HG03439 (cell line): ENCODE data around the gene SPON1.
A peak's percentile ranks its signal among the peaks of the same experiment; 100 is the strongest.
"Not testable (repeated sequence)": the region's sequence is repeated elsewhere in the genome, so short reads cannot be mapped to it uniquely, and the experiment has no call there.

ENCODE experiments used
- ATAC-seq: cut with Tn5 transposase; IDR thresholded peaks from one replicate; pipeline ENCODE4 v1.9.1; 2021; ENCODE audit warnings: mild to moderate bottlenecking, moderate library complexity; ENCODE audit not compliant: unreplicated experiment

SPON1 gene

DNA sequence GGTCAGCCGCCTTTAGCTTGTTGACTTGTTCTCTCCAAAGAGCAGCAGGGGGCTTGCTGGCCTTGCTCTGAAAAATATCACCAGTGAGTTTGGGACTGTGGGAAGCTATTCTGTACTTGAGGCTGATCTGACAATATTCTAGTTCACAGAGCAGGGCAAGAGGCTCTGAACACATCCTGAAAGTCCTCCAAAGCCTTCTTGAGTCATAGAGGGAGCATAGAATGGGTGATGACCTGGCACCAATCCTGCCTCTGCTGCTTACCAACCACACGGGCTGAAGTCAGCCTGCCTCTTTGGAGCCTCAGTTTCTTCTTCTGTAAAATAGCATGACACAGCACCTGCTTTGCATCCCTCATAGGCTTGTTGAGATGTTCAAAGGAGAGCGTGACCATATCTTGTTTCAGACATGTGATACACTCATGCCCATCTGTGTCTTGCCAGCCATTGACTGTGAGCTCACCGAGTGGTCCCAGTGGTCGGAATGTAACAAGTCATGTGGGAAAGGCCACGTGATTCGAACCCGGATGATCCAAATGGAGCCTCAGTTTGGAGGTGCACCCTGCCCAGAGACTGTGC, 299.8 kb downstream of the SPON1 start:
- ATAC-seq: no peak

DNA sequence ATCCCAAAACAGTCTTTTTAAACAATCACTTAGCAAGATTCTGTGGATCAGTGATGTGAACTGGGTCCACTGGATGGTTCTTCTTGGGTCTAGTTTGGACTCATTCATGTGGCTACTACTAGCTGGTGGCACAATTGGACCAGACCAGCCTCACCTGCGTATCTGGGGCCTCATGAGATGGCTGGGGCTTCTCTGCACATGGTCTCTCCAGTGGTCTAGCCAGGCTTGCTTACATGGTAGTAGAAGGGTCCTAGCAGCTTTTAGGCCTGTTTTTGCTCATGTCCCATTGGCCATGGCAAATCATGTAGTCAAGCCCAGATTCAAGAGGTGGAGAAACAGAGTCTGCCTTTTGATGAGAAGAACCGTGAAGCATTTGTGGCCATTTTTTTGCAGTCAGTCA, 302.4 kb downstream of the SPON1 start:
- no peak for ATAC-seq

DNA sequence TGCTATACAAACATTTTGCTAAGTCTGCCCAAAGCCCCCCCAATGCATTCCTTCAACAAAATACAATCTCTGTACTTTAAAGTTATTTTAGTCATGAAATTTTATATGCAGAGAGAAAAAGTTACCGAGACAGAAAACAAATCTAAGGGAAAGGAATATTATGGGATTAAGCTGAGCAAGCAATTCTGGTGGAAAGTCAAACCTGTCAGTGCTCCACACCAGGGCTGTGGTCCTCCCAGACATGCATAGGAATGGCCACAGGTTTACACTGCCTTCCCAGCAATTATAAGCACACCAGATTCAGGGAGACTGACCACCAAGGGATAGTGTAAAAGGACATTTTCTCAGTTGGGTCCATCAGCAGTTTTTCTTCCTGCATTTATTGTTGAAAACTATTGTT, 304.1 kb downstream of the SPON1 start:
- ATAC-seq: no peak

DNA sequence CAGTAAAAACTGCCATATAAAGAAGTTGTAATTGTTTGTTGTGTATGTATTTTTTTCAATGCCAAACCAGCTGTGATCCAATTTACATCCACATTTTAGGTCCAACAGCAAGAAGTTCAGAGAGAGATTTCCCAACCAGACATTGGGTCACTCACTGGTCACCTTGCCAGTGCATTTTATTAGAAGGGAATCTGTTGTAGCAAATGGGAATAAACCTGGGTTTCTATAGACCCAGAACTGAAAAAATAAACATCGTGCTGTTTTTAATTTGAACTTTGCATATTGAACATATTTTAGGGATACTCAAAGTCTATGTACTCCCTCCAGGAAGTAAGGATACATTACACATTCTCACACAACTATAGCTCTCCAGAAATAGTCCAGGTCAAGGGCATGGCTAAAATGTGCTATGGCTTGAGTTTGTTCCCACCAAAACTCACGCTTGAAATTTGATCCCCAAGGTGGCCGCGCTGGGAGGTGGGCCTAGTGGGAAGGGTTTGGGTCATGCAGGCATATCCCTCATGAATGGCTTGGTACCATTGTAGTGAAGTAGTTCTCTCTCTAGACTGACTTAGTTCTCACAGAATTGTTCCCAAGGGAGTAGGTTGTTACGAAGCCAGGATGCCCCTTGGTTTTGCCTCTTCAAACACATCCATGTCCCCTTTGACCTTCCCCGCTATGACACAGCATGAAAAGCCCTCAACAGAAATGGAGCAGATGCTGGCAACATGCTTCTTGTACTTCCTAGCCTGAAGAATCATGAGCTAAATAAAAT, 305.5 kb downstream of the SPON1 start:
- no peak for ATAC-seq

DNA sequence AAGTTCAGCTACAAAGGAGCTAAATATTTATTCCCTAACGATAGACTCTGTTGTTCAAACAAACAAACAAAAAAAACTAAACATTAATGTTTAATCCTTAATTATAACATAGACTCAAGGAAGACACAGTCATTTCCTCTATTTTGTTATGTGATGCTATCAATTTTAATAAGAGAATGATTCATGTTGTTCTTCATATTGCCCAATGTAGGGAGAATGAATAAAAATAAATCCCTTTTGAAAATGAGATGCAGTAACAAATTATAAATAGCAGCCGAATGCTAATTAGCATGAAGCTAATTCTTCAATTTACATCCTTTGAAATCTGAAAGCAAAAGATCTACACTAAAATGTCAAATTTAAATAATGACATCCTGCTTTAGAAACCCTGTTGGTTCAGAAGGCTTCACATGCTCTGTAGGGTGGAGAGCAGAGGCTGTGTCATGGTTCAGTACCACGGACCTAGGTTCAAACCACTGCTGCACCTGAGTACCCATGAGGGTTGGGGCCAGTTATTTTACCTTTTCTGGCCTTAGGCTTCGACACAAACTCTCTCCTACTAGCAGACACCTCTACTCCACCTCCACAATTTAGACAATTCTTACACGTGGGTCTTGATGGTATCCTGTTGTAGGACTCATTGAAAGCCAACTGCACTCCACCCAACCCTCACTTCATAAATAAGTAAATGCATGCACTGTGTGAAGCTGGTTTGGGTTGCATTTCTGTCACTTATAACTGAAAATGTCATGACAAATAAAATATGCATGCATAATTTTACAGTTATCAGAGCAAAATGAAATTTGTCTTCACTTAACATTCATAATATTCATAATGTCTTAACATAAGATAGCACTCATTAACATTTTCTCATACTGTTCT, 307.4 kb downstream of the SPON1 start:
- no peak for ATAC-seq

DNA sequence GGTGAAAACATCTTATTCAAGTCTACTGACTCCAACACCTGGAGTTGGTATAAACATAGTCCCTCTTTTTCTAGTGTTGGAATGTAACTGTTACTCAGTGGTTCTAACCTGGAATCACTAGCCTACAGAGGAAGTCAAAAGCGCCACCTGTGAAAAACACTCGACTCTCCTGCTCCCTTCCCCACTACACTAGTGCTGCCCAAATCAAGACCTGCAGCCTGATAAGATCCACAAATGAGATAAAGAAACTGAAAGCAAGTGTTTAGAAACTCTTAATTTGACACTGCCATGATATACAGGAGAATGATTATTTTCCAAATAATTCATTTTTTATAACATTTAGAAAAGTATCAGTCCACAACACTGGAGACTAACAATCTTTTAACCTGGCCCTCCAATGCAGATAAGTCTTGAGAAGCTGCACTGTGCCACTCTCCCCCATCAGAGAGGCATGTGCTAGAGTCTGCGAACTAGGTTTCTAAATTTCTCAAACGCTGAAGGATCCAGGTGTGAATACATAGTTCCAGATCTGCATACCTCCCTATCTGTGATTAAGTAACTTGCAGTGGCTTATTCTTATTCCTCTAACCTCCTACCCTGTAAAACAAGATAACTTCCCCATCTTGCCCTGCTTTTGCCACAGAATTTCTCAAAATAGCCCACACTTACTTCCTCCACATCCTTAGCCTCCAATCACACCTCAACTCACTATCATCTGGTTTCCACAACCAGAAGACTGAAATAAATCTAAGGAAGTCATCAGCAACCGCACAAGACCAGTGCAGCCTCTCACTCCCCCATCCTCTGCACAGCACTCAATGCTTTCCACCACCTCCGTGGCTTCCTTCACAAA, 308.4 kb downstream of the SPON1 start:
- no peak for ATAC-seq

DNA sequence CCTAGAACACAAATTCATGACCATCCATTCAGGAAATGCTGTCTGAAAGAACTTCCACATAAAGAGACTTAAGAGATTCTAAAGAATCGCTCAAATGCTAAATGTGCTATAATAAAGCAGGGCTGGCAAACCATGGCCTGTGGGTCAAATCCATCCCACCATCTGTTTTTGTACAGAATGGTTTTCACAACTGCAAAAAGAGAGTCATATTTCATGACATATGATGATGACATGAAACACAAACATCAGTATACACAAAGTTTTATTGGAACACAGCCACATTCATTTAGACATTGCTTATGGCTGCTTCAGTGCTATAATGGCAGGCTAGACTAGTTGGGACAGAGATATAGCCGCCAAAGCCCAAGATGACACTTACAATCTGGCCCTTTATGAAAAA, 311.4 kb downstream of the SPON1 start:
- no peak for ATAC-seq

DNA sequence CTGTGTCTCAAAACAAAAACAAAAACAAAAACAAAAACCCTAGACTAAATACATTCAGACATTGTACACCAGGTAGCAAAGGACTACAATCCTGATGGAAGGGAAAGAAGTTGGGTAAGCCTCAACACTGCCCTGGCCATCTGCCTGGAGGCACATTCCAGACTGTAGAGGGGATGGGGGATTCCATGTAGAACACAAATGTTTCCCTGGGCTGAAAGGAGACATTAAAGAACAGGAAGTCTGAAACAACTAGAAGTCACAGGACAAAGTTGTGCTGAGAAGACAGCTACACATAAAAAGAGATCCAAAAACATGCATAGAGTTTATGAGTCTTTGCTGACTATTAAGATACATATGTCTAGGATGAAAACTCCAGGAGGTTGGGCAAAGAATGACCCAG, 312.6 kb downstream of the SPON1 start:
- no peak for ATAC-seq

DNA sequence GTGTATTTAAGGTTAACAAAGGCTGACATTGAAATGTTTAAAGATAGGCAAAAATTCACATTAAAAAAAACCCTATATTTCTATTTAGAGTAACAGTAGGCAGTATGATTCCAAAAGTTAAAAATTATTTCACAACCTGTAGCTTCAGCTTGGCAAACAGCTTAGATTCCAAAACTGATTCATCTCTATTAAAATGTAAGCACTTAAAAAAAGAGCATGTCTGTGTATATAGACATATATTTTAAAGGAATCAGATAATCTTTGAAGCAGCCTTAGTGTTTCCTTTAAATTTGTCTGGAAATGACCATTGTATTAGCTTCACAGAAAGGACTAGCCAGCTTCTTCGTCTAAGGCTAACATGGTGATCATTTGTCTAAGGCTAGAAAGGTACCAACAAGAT, 316.3 kb downstream of the SPON1 start:
- ATAC-seq: not testable (repeated sequence)

DNA sequence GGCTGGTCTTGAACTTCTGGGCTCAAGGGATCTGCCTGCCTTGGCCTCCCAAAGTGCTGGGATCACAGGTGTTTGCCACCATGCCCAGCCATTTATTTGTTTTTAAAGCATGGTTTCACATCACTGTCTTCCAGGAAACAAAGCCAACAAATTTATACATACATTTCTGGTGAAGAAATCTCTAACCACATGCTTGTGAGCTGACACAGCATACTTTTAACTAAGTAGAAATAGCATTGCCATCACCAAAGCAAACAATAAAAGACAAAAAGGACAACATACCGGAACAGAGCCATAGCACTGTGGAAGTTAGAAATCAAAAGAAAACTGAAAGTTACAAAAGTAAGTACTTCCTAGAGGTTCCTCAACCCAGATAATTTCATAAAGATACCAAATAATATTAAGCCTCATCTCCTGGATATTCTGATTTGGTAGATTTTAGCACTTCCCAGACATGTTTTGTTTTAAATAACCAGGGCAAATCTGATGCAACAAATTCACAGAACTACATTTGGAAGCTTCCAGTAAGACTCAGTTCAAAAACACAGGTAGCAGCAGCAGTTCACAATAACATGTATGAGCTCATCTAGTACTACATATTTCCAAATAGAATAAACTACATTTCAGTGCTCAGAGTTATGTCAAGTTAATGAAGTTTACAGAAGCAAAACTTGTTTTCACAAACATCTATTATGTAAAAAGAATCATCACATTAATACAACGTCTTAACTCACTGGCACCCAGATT, 325.8 kb downstream of the SPON1 start:
- ATAC-seq: no peak

DNA sequence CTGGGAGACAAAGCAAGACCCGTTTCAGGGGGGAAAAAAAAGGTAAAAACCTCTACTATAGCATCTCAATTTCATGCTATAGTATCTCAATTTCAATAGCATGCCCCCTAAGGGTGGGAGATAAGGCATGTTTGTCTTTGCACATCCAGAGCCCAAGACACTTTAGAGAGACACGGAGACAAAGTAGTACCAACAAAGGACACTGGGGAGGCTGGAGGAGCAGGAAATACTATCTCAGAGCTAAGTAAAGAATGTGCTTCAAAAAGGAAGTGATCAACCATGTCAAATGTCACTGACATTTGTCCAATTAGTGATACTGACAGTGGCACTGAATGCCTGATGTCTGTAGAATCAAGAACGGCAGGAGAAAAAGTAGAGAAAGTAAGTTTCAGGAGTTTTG, 327.9 kb downstream of the SPON1 start:
- ATAC-seq: no peak

DNA sequence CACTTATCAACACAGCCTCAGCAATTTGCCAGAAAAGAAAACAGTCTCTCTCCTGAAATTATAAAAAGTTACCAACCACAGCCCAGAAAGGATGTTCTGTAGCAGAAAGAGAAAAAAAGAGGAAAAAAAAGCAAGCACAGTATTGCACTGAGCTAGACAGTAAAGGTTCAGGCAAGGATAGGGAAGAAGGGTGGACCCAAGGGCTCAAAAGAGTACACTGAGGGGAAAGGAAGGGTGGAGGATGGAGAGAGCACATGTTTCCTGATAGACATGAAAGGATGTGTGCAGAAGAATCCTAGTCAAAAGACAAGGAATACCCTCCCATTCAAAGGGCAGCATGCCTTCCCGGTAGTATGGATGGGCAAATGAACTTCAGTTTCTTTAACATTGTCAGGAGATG, 337.4 kb downstream of the SPON1 start:
- no peak for ATAC-seq

DNA sequence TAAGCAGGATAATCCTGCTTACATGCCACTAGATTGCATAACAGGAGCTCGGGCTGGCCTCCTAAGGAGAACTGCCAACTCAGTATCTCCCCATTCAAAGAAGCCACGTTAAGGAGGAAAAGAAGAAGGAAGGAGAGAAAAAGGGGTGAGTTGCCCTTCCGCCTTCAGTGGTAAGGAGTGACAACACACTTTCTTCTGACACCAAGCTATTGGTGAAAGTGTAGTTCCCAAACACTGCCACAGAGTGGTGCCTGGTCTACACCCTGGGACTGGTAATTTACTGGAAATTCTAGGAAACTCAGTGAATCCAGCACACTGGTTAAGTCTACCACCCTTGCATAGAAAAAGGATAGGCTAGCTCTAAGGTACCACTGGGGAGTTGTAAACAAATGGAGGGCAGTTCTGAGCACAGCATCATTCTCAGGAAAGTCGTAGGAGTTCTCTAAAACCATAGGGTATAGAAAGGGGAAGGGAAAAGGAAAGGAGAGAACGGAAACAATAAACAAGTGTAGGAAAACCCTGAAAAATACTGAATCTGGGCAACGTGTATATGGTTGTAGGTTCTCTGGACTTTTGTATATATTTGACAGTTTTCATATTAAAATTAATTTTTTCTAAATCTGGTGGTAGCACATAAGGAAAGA, 338.3 kb downstream of the SPON1 start:
- ATAC-seq: peak; percentile 75

DNA sequence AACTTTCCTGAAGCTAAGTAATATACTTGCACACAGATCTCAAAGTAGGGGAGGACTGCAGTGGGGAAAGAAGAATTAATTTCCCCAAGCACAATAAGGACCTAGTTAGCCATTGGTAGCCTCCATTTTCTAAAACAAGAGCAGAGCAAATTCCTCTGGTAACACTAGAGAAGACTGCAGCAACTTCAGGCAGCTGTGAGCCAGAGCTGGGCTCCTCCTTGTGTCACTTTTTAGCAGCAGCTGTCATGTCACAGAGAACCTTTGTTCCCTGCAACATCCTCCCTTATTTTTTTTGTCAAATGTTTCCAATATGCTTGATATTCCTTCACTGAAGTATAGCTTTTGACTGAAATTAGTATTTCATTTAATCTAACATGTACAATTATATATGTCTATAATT, 342.1 kb downstream of the SPON1 start:
- ATAC-seq: no peak

DNA sequence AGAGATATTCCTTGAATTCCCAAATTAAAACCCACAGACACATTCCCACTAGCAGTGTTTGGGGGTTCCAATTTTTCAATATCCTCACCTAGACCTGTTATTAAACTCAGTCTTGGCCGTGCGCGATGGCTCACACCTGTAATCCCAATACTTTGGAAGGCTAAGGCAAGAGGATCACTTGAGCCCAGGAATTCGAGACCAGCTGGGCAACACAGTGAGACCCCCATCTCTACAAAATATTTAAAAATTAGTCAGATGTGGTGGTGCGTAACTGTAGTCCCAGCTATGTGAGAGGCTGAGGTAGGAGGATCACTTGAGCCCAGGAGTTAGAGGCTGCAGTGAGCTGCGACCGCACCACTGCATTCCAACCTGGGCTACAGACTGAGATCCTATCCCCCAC, 343.1 kb downstream of the SPON1 start:
- ATAC-seq: no peak

DNA sequence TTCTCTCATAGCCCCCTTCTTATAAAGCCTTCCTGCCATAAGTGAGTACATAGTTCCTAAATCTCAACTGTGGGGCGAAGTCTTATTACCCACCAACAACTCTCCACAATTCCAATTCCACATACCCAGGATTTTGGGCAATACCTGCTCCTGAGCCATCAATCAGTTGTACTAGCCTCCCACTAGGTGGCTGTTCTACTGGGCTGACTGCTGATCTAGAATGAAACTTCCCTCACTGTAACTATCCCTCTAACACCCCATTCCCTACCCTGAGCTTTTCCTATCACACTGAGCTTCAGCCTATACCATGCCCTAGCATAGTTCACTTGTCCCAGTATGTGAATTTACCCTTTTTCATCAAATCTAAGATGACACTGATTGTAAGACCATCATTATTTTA, 344.0 kb downstream of the SPON1 start:
- ATAC-seq: no peak

DNA sequence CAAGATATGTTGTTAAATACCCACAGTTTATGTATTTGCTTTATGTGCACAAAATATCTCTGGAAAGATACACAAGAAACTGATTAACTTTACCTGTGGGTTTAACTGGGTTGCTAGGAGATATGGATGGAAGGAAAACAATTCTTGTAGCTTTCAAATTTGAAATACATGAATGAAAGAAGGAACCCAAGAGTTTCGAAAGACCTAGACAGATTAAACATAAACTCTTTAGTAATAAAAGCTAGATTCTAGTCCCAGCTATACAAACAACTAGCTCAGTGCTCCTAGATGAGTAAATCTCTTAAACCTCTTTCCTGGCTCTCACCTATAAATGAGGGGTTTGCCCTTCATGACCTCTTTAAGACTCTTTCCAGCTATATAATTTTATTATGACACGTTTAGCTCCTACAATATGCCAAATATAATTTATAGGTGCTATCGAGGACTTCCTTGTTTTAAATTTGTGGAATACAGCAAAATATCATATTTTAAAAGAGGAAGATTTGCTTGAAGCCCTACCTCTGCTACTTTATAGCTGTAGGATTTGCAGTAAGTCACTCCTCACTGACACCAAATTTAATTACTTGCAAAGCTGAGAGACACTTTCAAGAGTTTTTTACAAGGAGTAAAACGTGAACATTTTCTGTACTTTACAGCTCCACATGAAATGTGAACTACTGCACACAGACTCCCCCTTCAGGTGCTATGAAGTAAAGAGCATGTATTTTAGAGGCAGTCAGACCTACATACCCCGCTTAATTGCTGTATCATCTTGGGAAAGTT, 345.8 kb downstream of the SPON1 start:
- no peak for ATAC-seq

DNA sequence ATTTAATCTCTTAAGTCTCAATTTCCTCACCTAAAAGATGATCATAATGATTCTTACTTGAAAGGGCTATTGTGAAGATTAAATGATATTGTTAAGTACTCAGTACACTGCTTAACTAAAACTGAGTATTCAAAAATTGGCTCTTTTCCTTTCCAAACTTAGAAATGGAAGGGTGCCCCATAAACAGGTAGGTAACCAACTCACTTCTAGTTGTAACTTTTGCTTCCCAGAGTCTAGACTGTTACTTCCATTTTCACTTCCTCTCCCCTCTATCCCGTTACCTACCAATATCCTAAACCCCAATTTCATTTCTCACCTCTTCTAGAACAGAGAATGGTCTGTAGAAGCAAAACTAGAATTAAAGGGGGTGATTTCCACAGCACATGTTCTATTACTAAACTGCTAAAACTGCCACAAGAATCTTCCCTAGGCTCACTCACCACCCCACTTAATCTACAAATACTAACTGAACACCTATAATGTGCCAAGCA, 346.4 kb downstream of the SPON1 start:
- ATAC-seq: no peak
